CD4-positive, alpha-beta T cell (primary cell): ENCODE data around the gene TIMP3. TPM values are rescaled to one million over a fixed set of nuclear protein-coding genes. Genes with fewer than 3 reads are reported as not detected.

ENCODE experiments used
- ATAC-seq: fragments of 200-7000 bp; cut with Tn5 transposase; one replicate; pipeline ENCODE4 v1.10.0; 2022; ENCODE audit warnings: mild to moderate bottlenecking; ENCODE audit not compliant: poor library complexity
- CTCF ChIA-PET: fragments of 350-600 bp; sonication (Branson Sonifier 250); formaldehyde crosslinking; loops from one replicate; lab custom pipeline; 2021; ENCODE audit warnings: antibody characterized with exemption, inconsistent platforms; lab: Charles Lee
- POLR2A ChIA-PET: fragments of 350-600 bp; sonication (Branson Sonifier 250); formaldehyde crosslinking; loops from one replicate; lab custom pipeline; 2021; ENCODE audit warnings: antibody characterized with exemption, inconsistent platforms; lab: Charles Lee
- DNase-seq, 14 experiments: peaks; one replicate each; pipeline ENCODE4 v3.0.0-alpha.2; 2013 to 2020; ENCODE audit warnings: mixed read lengths in 2 of 14
- H3K27ac ChIP-seq, 2 donors: one replicate each; pipeline versions ENCODE4 v1.5.1 to v1.7.0; 2013; ENCODE audit warnings: low read length in 2 of 2, low read depth in 1 of 2, mild to moderate bottlenecking in 1 of 2
- H3K27me3 ChIP-seq, 2 experiments: 1 replicate in 1 of 2; 2 replicates in 1 of 2; pipeline versions ENCODE4 v1.6.1 to v1.7.0; 2013; ENCODE audit warnings: low read length in 2 of 2, control low read depth in 1 of 2, mild to moderate bottlenecking in 1 of 2, moderate library complexity in 1 of 2; ENCODE audit not compliant: insufficient read depth in 2 of 2, control insufficient read depth in 1 of 2
- H3K36me3 ChIP-seq: one replicate; pipeline ENCODE4 v1.6.1; 2013; ENCODE audit warnings: low read length, control low read depth; ENCODE audit not compliant: insufficient read depth
- H3K4me1 ChIP-seq: one replicate; pipeline ENCODE4 v1.6.1; 2013; ENCODE audit warnings: low read length, control low read depth; ENCODE audit not compliant: insufficient read depth
- H3K4me3 ChIP-seq: one replicate; pipeline ENCODE4 v1.5.1; 2013; ENCODE audit warnings: mild to moderate bottlenecking, low read length, moderate library complexity
- H3K9me3 ChIP-seq, 2 experiments: 1 replicate in 1 of 2; 2 replicates in 1 of 2; pipeline versions ENCODE4 v1.6.1 to v1.7.0; 2013; ENCODE audit warnings: low read length in 2 of 2, mild to moderate bottlenecking in 2 of 2, control low read depth in 1 of 2, moderate library complexity in 1 of 2; ENCODE audit not compliant: control insufficient read depth in 1 of 2, insufficient read depth in 1 of 2
- H3K27ac Mint-ChIP-seq: one replicate; pipeline ENCODE4 v1.8.0; 2020; ENCODE audit warnings: mixed read lengths
- H3K27me3 Mint-ChIP-seq: one replicate; pipeline ENCODE4 v1.8.0; 2021; ENCODE audit warnings: mixed read lengths
- H3K36me3 Mint-ChIP-seq: one replicate; pipeline ENCODE4 v1.8.0; 2021; ENCODE audit warnings: low read depth, mixed read lengths
- H3K4me1 Mint-ChIP-seq: one replicate; pipeline ENCODE4 v1.8.0; 2021; ENCODE audit warnings: low read depth, mixed read lengths
- H3K4me3 Mint-ChIP-seq: one replicate; pipeline ENCODE4 v1.8.0; 2020; ENCODE audit warnings: mild to moderate bottlenecking, mixed read lengths
- H3K9me3 Mint-ChIP-seq: one replicate; pipeline ENCODE4 v1.8.0; 2020; ENCODE audit warnings: mixed read lengths
- CTCF ChIP-seq: fragments of 200-600 bp; IDR thresholded peaks from one replicate; pipeline ENCODE4 v1.8.0; 2022; ENCODE audit warnings: antibody characterized with exemption, mild to moderate bottlenecking
- intact Hi-C, 2 experiments: fragments of 100-400 bp; cut with DNase I in 1 of 2; cut with micrococcal nuclease in 1 of 2; formaldehyde crosslinking; loops; one replicate each; pipeline versions ENCODE4 v1.15.1 to v1.9.0; 2023 to 2025; cut with DNase I, micrococcal nuclease
- total RNA-seq, 174 experiments: library from RNA in 2 of 174; stranded (reverse) in 2 of 174; gene quantifications; one replicate each; pipeline ENCODE4 v1.2.3 and lab custom pipeline; 2021 to 2026

Gene TIMP3
- total RNA-seq, 2 experiments from 2014 or later: 0.06 TPM; not detected in 1

DNA sequence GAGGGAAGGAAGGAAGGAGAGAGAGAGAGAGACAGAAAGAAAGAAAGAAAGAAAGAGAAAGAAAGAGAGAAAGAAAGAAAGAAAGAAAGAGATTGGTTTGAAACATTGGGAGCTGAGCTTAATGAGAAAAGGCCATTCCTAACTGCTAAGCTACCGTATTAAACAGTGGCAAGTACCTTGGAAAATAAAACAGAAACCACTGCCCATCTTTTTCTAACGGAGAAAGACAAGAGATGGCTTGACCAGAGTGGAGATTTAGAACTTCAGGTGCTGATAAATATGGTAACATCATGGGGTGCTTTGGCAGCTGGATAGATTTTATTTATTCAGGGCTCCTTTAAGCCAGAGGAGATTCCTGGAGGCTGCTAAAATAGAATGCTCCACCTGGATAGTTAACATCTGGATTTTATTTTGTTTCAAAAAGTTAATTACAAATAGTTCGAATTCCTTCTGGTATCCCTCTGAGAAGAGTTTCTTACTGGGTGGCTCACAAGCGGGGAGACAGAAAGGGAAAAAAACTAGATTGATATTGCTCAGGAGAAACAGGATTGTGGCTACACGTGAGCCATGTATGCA, 12.9 kb downstream of the TIMP3 start:
- DNase-seq: no peak
- H3K36me3 ChIP-seq: no peaks in the 10 kb centered on the region
- ATAC-seq: no peak
- no peak for TF ChIP-seq CTCF
- no peaks in the 10 kb centered on the region for H3K4me1 ChIP-seq
- no peak overlapping the region for H3K27ac ChIP-seq
- Mint-ChIP-seq H3K4me3 (no peak overlapping the region), H3K27me3 (peaks cover 12% of the 10 kb centered on the region), H3K36me3 (no peaks in the 10 kb centered on the region), H3K4me1 (no peaks in the 10 kb centered on the region), H3K9me3 (no peaks in the 10 kb centered on the region), H3K27ac (no peak overlapping the region)
- intact Hi-C loops: no loop called here
- ChIA-PET CTCF (no interaction called here), POLR2A (no interaction called here)
- no peaks in the 10 kb centered on the region for H3K27me3 ChIP-seq
- no peaks in the 10 kb centered on the region for H3K9me3 ChIP-seq
- no peak overlapping the region for H3K4me3 ChIP-seq

DNA sequence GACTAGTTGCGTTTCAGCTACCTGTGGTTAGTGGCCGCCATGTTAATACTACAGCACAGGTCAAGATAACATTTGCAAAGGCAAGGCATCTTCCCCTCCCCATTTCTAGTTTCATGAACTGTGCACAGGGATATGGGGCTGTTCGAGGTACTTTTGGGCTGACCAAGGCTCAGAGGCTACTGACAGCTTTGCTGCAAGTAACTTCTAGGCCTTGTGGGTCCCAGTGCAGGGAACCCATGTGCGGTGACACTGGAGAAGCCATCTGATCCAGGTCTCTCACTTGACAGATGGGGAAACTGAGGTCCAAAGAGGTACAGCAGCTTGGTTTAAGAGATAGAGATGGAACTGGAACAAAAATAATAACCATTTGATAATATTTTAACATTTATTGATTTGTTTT, 13.6 kb downstream of the TIMP3 start:
- peaks cover 7% of the 10 kb centered on the region for H3K27me3 Mint-ChIP-seq
- ChIA-PET POLR2A (no interaction called here), CTCF (no interaction called here)
- H3K36me3 Mint-ChIP-seq: no peaks in the 10 kb centered on the region
- Histone ChIP-seq H3K9me3 (no peaks in the 10 kb centered on the region), H3K27ac (no peak overlapping the region), H3K36me3 (no peaks in the 10 kb centered on the region), H3K4me3 (no peak overlapping the region), H3K27me3 (no peaks in the 10 kb centered on the region), H3K4me1 (no peaks in the 10 kb centered on the region)
- H3K4me3 Mint-ChIP-seq: no peak overlapping the region
- ATAC-seq: no peak
- H3K27ac Mint-ChIP-seq: no peak overlapping the region
- intact Hi-C loops: no loop called here
- H3K4me1 Mint-ChIP-seq: no peaks in the 10 kb centered on the region
- DNase-seq: no peak
- TF ChIP-seq CTCF: no peak
- no peaks in the 10 kb centered on the region for H3K9me3 Mint-ChIP-seq

DNA sequence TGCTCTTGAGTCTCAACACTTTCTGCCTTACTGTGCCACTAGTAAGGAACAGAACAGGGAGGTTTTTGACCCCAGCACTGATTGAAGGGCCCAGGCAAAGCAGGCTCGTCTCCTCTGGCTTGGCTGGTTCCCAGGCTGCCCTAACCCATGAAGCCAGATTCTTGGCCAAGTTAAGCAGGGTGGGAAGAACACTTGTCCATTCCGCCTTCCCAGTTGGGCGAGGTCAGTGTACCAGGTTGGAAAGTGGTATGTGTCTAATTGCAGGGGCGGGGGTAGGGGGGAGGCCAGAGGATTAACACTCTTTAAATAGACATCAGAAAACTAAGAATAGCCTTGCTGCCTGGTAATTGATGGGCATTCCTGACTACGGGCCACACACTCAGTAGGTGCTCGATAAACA, 14.4 kb downstream of the TIMP3 start:
- Mint-ChIP-seq H3K27ac (no peak overlapping the region), H3K4me1 (no peaks in the 10 kb centered on the region), H3K27me3 (peaks cover 3% of the 10 kb centered on the region), H3K4me3 (no peak overlapping the region), H3K36me3 (no peaks in the 10 kb centered on the region), H3K9me3 (no peaks in the 10 kb centered on the region)
- DNase-seq: no peak
- H3K4me1 ChIP-seq: no peaks in the 10 kb centered on the region
- no peaks in the 10 kb centered on the region for H3K9me3 ChIP-seq
- ATAC-seq: no peak
- intact Hi-C loops: no loop called here
- POLR2A ChIA-PET: no interaction called here
- H3K27ac ChIP-seq: no peak overlapping the region
- CTCF ChIA-PET: no interaction called here
- no peaks in the 10 kb centered on the region for H3K27me3 ChIP-seq
- no peak for TF ChIP-seq CTCF
- H3K4me3 ChIP-seq: no peak overlapping the region
- H3K36me3 ChIP-seq: no peaks in the 10 kb centered on the region
